ENCODE data around the gene FHIT. TPM values are rescaled to one million over a fixed set of nuclear protein-coding genes. Genes with fewer than 3 reads are reported as not detected.

Gene FHIT
- polyA plus RNA-seq, 1 of the 3 experiments (the other 2 are of a cell fraction): 0.41 TPM

DNA sequence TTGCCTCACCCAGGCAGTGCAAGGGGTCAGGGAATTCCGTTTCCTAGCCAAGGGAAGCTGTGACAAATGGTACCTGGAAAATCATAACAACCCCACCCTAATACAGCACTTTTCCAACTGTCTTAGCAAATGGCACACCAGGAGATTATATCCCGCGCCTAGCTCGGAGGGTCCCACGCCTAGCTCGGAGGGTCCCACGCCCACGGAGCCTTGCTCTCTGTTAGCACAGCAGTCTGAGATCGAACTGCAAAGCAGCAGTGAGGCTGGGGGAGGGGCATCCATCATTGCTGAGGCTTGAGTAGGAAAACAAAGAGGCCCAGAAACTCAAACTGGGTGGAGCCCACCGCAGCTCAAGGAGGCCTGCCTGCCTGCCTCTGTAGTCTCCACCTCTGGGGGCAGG, 208.1 kb downstream of the FHIT start:
- H3K27ac ChIP-seq (ENCODE audit: low read depth in 2 of 2, low read length in 1 of 2): no peak overlapping the region
- H2AFZ ChIP-seq (ENCODE audit: low read depth): no peak overlapping the region
- H3K27me3 ChIP-seq (ENCODE audit: insufficient read depth): no peaks in the 10 kb centered on the region
- H4K20me1 ChIP-seq (ENCODE audit: insufficient read depth): no peaks in the 10 kb centered on the region
- no peaks in the 10 kb centered on the region for H3K4me1 ChIP-seq (ENCODE audit: control insufficient read depth in 1 of 2, insufficient read depth in 2 of 2, low read depth in 1 of 2, low read length in 1 of 2)
- no peak overlapping the region for H3K4me2 ChIP-seq
- no peak overlapping the region for H3K9ac ChIP-seq
- no peaks in the 10 kb centered on the region for H3K9me3 ChIP-seq
- TF ChIP-seq TEAD4 (IDR thresholded peaks at IDR 0.05; ENCODE audit: borderline replicate concordance, insufficient read depth): no peak
- no peak for TF ChIP-seq MXI1 (IDR thresholded peaks at IDR 0.05; ENCODE audit: low read depth, low read length)
- TF ChIP-seq CHD2 (IDR thresholded peaks at IDR 0.05; ENCODE audit: low read length, partially characterized antibody): no peak
- no peak for TF ChIP-seq GABPA (IDR thresholded peaks at IDR 0.05; ENCODE audit: low read depth)
- no peak for TF ChIP-seq MEF2A (IDR thresholded peaks at IDR 0.05; ENCODE audit: borderline replicate concordance, low read depth)
- TF ChIP-seq REST (IDR thresholded peaks at IDR 0.05; ENCODE audit: low read depth, low read length): no peak
- TF ChIP-seq TCF12 (IDR thresholded peaks at IDR 0.05): no peak
- no peak for TF ChIP-seq NRF1 (IDR thresholded peaks at IDR 0.05; ENCODE audit: low read depth, low read length)
- TF ChIP-seq, protein P1, sequence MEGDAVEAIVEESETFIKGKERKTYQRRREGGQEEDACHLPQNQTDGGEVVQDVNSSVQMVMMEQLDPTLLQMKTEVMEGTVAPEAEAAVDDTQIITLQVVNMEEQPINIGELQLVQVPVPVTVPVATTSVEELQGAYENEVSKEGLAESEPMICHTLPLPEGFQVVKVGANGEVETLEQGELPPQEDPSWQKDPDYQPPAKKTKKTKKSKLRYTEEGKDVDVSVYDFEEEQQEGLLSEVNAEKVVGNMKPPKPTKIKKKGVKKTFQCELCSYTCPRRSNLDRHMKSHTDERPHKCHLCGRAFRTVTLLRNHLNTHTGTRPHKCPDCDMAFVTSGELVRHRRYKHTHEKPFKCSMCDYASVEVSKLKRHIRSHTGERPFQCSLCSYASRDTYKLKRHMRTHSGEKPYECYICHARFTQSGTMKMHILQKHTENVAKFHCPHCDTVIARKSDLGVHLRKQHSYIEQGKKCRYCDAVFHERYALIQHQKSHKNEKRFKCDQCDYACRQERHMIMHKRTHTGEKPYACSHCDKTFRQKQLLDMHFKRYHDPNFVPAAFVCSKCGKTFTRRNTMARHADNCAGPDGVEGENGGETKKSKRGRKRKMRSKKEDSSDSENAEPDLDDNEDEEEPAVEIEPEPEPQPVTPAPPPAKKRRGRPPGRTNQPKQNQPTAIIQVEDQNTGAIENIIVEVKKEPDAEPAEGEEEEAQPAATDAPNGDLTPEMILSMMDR (IDR thresholded peaks at IDR 0.05): no peak
- TF ChIP-seq IRF3 (IDR thresholded peaks at IDR 0.05; ENCODE audit: low read depth, low read length): no peak
- TF ChIP-seq PBX3 (IDR thresholded peaks at IDR 0.05): no peak
- TF ChIP-seq RCOR1 (IDR thresholded peaks at IDR 0.05; ENCODE audit: low read length): no peak
- TF ChIP-seq USF2 (IDR thresholded peaks at IDR 0.05; ENCODE audit: borderline replicate concordance, low read depth, low read length): no peak
- no peak for TF ChIP-seq EZH2phosphoT487 (IDR thresholded peaks at IDR 0.05; ENCODE audit: borderline replicate concordance, low read depth)
- no peak for TF ChIP-seq RXRA (IDR thresholded peaks at IDR 0.05; ENCODE audit: borderline replicate concordance, low read depth)
- no peak for TF ChIP-seq YY1 (IDR thresholded peaks at IDR 0.05; ENCODE audit: low read depth)
- no peak for TF ChIP-seq SIN3A (IDR thresholded peaks at IDR 0.05; ENCODE audit: borderline replicate concordance, low read depth, low read length)
- no peak for TF ChIP-seq ELF1 (IDR thresholded peaks at IDR 0.05)
- no peak for DNase-seq
- no peaks in the 10 kb centered on the region for H3F3A ChIP-seq (replicated peaks; ENCODE audit: insufficient read depth)
- H3K9me2 ChIP-seq: no peaks in the 10 kb centered on the region
- no peaks in the 10 kb centered on the region for H3K79me2 ChIP-seq (ENCODE audit: insufficient read depth)
- no peak overlapping the region for H3K4me3 ChIP-seq (ENCODE audit: low read depth in 2 of 2, low read length in 1 of 2)
- POLR2A ChIA-PET: no interaction called here
- WGBS (ENCODE audit: low lambda C conversion rate): 60% methylated on average over 10 of the region's 10 CpGs
- H3K36me3 ChIP-seq (replicated peaks in 1 of 2; ENCODE audit: control insufficient read depth in 1 of 2, insufficient read depth in 2 of 2, low read length in 1 of 2): no peaks in the 10 kb centered on the region
- CTCF ChIA-PET: no interaction called here
